NCI-H345 (cell line): ENCODE results near the gene ZFPL1.

Experiments
- DNase-seq: peaks from one replicate; lab custom pipeline; 2025; lab: John Stamatoyannopoulos, UW

The ZFPL1 gene

GRCh38 chr11:65128182-65129145 is 44.4 kb downstream of the ZFPL1 start:
- DNase-seq = no peak

- no peak for DNase-seq
Measured at GRCh38 chr11:65129649-65130441, 45.8 kb downstream of the ZFPL1 start.

GRCh38 chr11:65130631-65131416 is 46.8 kb downstream of the ZFPL1 start:
- DNase-seq = no peak

- no peak for DNase-seq
Measured at GRCh38 chr11:65131417-65131776, 47.4 kb downstream of the ZFPL1 start.

GRCh38 chr11:65131895-65132237 is 47.8 kb downstream of the ZFPL1 start:
- DNase-seq = no peak

GRCh38 chr11:65132238-65132987 is 48.4 kb downstream of the ZFPL1 start:
- DNase-seq = no peak

- DNase-seq = peak; percentile 20
Measured at GRCh38 chr11:65132988-65133700, 49.1 kb downstream of the ZFPL1 start.

- DNase-seq = no peak
Measured at GRCh38 chr11:65133724-65134123, 49.7 kb downstream of the ZFPL1 start.

- DNase-seq = peak; percentile 92
Measured at GRCh38 chr11:65134240-65134951, 50.4 kb downstream of the ZFPL1 start, which contains the start of gene SYVN1. Gene SYVN1 (minus strand): TSS chr11:65134519. CDS start chr11:65133601, 918 bp downstream.

GRCh38 chr11:65134952-65135632 is 51.1 kb downstream of the ZFPL1 start:
- DNase-seq = peak; percentile 98

GRCh38 chr11:65135633-65136145 is 51.7 kb downstream of the ZFPL1 start:
- no peak for DNase-seq

GRCh38 chr11:65136515-65137096 is 52.6 kb downstream of the ZFPL1 start:
- no peak for DNase-seq
